ENCODE results near the gene DIP2A.

- no peak for TF ChIP-seq POLR2AphosphoS5 (IDR thresholded peaks at IDR 0.05)
- TF ChIP-seq REST (IDR thresholded peaks at IDR 0.05; ENCODE audit: borderline replicate concordance): no peak
- TF ChIP-seq CTCF (IDR thresholded peaks at IDR 0.05; ENCODE audit: poor library complexity, severe bottlenecking): no peak
- no peak for TF ChIP-seq EZH2 (IDR thresholded peaks at IDR 0.05; ENCODE audit: borderline replicate concordance, insufficient read depth, low read length, poor library complexity, severe bottlenecking)
- no peak for TF ChIP-seq EP300 (conservative IDR thresholded peaks at IDR 0.05; ENCODE audit: poor library complexity, severe bottlenecking)
These were observed 158.0 kb downstream of the DIP2A start for GRCh38 chr21:46616656-46617055.
